ENCODE data around the gene NSMF.

DNA sequence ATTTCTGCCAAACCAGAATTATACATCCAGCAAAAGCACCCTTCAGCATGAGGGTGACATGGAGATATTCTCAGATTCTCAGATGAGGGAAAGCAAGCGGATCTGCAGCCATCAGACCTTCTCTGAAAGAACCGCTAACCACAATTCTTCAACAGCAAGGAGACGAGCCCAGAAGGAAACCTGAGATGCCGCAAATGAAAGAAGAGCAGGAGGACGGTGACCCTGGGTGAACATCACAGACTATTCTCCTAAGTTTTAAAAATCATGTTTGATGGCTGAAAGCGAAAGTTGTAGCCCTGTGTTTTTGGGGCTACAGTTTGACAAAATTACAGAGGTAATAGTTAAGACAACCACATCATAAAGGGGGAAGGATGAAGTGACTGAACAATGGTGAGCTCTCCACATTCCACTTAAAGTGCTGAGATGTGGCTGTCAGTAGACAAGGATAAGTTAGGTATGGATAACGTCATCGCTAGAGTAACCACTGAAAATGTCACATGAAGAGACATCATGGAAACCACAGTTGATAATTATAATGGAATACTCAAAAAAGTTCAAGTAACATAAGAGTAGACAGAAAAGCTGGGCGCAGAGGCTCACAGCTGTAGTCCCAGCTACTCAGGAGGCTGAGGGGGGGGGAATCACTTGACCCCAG lies 31.5 kb upstream of the NSMF start:
- TF ChIP-seq, protein P1, sequence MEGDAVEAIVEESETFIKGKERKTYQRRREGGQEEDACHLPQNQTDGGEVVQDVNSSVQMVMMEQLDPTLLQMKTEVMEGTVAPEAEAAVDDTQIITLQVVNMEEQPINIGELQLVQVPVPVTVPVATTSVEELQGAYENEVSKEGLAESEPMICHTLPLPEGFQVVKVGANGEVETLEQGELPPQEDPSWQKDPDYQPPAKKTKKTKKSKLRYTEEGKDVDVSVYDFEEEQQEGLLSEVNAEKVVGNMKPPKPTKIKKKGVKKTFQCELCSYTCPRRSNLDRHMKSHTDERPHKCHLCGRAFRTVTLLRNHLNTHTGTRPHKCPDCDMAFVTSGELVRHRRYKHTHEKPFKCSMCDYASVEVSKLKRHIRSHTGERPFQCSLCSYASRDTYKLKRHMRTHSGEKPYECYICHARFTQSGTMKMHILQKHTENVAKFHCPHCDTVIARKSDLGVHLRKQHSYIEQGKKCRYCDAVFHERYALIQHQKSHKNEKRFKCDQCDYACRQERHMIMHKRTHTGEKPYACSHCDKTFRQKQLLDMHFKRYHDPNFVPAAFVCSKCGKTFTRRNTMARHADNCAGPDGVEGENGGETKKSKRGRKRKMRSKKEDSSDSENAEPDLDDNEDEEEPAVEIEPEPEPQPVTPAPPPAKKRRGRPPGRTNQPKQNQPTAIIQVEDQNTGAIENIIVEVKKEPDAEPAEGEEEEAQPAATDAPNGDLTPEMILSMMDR (IDR thresholded peaks at IDR 0.05): no peak
- no peak for TF ChIP-seq EP300 (IDR thresholded peaks at IDR 0.05)
